Endothelial cell (in vitro differentiated cells): ENCODE measurements around the gene LRP3. TPM values are rescaled to one million over a fixed set of nuclear protein-coding genes. Genes with fewer than 3 reads are reported as not detected.

Experiments used
- DNase-seq: peaks from one replicate; pipeline ENCODE4 v3.0.0; 2021; ENCODE audit warnings: low spot score
- H3K27ac Mint-ChIP-seq: one replicate; pipeline ENCODE4 v1.8.0; 2021; ENCODE audit warnings: mixed read lengths, inconsistent platforms; ENCODE audit not compliant: unreplicated experiment
- H3K27me3 Mint-ChIP-seq: one replicate; pipeline ENCODE4 v1.8.0; 2021; ENCODE audit warnings: mild to moderate bottlenecking, moderate library complexity, mixed read lengths, inconsistent platforms; ENCODE audit not compliant: unreplicated experiment
- H3K36me3 Mint-ChIP-seq: one replicate; pipeline ENCODE4 v1.8.0; 2021; ENCODE audit warnings: mild to moderate bottlenecking, low read depth, mixed read lengths, inconsistent platforms; ENCODE audit not compliant: unreplicated experiment
- H3K4me1 Mint-ChIP-seq: one replicate; pipeline ENCODE4 v1.8.0; 2021; ENCODE audit warnings: mild to moderate bottlenecking, mixed read lengths, inconsistent platforms; ENCODE audit not compliant: unreplicated experiment
- H3K4me3 Mint-ChIP-seq: one replicate; pipeline ENCODE4 v1.8.0; 2021; ENCODE audit warnings: mild to moderate bottlenecking, mixed read lengths, inconsistent platforms; ENCODE audit not compliant: unreplicated experiment
- H3K9me3 Mint-ChIP-seq: one replicate; pipeline ENCODE4 v1.8.0; 2021; ENCODE audit warnings: mixed read lengths, inconsistent platforms; ENCODE audit not compliant: unreplicated experiment
- total RNA-seq: library from RNA; stranded (reverse); fragmentation: NEBNext Ultra II Directional; extraction: Animal tissue kit (Norgen Biotek cat#: 25700); gene quantifications from one replicate; pipeline ENCODE4 v1.2.1, GENCODE V29; 2021; ENCODE audit not compliant: unreplicated experiment
- TF ChIP-seq, protein P1 (sequence below): fragments of 200-600 bp; sonication (generic); IDR thresholded peaks from one replicate; pipeline ENCODE4 v1.5.0; 2021; ENCODE audit warnings: antibody characterized with exemption; ENCODE audit not compliant: unreplicated experiment

Gene LRP3
- total RNA-seq, 1 donor from 2014 or later: 5.4 TPM

DNA sequence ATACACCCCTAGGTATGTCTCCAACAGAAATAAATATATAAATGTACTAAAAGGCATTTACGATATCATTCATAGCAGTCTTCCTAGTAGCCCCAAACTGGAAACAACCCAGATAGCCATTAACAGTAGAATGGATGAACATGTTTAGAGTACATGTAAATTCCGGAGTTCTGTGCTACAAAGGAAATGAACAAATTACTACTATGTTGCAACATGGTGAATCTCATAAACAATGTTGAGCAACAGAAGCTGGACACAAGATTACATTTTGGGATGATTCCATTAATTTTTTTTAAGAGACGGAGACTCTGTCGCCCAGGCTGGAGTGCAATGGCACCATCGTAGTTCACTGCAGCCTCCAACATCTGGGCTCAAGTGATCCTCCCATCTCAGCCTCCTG lies 37.4 kb downstream of the LRP3 start:
- Mint-ChIP-seq H3K4me1 (no peaks in the 10 kb centered on the region), H3K27ac (no peak overlapping the region), H3K4me3 (no peak overlapping the region), H3K9me3 (no peaks in the 10 kb centered on the region), H3K36me3 (no peaks in the 10 kb centered on the region), H3K27me3 (peaks cover 11% of the 10 kb centered on the region)
- no peak for DNase-seq
- TF ChIP-seq, protein P1, sequence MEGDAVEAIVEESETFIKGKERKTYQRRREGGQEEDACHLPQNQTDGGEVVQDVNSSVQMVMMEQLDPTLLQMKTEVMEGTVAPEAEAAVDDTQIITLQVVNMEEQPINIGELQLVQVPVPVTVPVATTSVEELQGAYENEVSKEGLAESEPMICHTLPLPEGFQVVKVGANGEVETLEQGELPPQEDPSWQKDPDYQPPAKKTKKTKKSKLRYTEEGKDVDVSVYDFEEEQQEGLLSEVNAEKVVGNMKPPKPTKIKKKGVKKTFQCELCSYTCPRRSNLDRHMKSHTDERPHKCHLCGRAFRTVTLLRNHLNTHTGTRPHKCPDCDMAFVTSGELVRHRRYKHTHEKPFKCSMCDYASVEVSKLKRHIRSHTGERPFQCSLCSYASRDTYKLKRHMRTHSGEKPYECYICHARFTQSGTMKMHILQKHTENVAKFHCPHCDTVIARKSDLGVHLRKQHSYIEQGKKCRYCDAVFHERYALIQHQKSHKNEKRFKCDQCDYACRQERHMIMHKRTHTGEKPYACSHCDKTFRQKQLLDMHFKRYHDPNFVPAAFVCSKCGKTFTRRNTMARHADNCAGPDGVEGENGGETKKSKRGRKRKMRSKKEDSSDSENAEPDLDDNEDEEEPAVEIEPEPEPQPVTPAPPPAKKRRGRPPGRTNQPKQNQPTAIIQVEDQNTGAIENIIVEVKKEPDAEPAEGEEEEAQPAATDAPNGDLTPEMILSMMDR: no peak

DNA sequence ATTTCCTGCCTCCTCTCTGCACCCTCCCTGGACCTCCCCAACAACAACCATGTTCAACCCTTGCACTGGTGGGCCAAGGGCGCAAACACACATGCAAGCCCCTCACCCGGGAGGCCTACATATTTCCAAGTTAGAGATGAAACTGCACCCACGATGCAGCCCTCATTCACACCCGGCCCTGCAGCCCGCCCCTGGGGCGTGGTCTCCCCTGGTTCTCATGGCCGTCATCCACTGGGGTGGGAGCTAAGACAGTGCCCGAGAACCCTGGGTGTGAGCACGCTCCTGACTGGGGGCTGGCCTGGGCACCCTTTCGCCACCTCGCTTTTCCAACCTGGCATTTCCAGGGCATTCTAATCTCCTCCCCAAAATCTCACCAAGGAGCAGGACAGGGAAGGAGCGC lies 38.5 kb downstream of the LRP3 start:
- H3K36me3 Mint-ChIP-seq: no peaks in the 10 kb centered on the region
- TF ChIP-seq, protein P1: no peak
- no peaks in the 10 kb centered on the region for H3K4me1 Mint-ChIP-seq
- H3K27ac Mint-ChIP-seq: no peak overlapping the region
- DNase-seq: no peak
- H3K4me3 Mint-ChIP-seq: no peak overlapping the region
- H3K9me3 Mint-ChIP-seq: no peaks in the 10 kb centered on the region
- H3K27me3 Mint-ChIP-seq: peaks cover 5% of the 10 kb centered on the region

DNA sequence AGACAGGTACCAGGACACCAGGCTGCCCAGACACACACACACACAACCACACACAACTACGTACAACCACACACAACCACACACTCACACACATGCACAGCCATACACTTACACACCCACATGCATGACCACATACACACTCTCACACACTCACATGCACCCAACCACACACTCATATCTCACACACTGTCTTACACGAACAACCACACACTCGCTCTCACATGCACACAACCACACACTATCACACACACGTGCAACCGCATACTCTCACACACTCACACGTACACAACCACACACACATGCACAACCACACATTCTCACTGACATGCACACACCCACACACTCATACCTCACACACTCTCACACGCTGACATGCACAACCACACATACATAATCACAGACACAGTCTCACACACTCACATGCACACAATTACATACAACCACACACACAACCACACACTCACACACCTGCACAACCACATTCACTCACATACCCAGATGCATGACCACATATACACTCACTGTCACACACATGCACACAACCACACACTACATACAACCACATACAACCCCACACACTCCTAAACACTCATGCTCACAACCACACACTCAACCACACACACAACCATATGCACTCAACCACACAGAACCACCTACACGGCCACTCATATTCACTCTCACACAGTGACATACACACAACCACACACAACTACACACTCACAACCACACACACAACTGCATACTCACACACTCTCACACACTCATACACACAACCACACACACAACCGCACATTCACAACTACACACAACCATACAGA lies 39.1 kb downstream of the LRP3 start:
- H3K4me3 Mint-ChIP-seq: no peak overlapping the region
- no peaks in the 10 kb centered on the region for H3K36me3 Mint-ChIP-seq
- H3K9me3 Mint-ChIP-seq: no peaks in the 10 kb centered on the region
- H3K27ac Mint-ChIP-seq: no peak overlapping the region
- DNase-seq: no peak
- TF ChIP-seq, protein P1: no peak
- H3K27me3 Mint-ChIP-seq: peaks cover 3% of the 10 kb centered on the region
- no peaks in the 10 kb centered on the region for H3K4me1 Mint-ChIP-seq

DNA sequence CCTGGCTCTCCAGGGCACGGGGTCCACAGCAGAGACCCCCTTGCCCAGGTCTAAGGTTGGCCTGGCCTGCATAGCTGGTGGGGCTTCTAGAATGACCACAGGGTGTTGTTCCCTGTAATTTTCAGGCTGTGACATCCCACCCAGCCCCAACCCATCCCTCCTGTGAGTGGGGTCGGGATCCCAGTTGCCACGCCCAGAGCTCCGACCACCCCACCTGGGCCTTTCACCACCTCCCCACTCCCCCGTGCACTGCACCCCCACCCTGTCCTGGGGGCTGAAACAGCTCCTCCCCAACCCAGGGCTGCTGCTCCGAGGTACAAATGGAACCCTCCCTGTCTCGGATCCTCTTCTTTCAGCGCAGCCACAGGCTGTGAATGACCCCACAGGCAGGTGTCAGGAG lies 40.0 kb downstream of the LRP3 start:
- DNase-seq: no peak
- H3K27me3 Mint-ChIP-seq: peaks cover 4% of the 10 kb centered on the region
- H3K4me3 Mint-ChIP-seq: no peak overlapping the region
- no peaks in the 10 kb centered on the region for H3K4me1 Mint-ChIP-seq
- no peak overlapping the region for H3K27ac Mint-ChIP-seq
- no peaks in the 10 kb centered on the region for H3K9me3 Mint-ChIP-seq
- TF ChIP-seq, protein P1: no peak
- no peaks in the 10 kb centered on the region for H3K36me3 Mint-ChIP-seq

DNA sequence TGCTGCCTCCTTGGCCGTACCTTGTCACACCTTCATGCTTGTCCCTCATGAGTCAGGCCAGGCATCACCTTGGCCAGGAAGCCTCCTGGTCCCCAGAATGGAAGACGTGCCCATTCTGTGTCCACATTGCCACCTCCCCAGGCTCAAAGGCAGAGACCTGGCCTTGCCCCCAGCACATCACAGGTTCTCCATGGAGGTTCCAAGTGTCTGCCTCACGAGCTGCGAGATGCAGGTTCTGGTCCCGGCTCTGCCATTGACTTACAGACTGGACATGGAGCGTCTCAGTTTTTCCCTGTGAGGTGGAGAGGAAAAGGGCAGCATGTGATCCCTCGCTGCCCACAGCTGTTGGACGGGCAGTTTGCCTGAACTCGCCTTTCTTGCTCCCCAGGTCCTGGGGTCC lies 40.6 kb downstream of the LRP3 start:
- no peak for DNase-seq
- peaks cover 4% of the 10 kb centered on the region for H3K27me3 Mint-ChIP-seq
- H3K27ac Mint-ChIP-seq: no peak overlapping the region
- no peaks in the 10 kb centered on the region for H3K36me3 Mint-ChIP-seq
- H3K4me3 Mint-ChIP-seq: no peak overlapping the region
- H3K4me1 Mint-ChIP-seq: no peaks in the 10 kb centered on the region
- no peaks in the 10 kb centered on the region for H3K9me3 Mint-ChIP-seq
- TF ChIP-seq, protein P1: no peak
